Lower leg skin (tissue), 4 donors: ENCODE measurements around the gene ZNF524. TPM values are rescaled to one million over a fixed set of nuclear protein-coding genes. Genes with fewer than 3 reads are reported as not detected.
"Not testable (repeated sequence)": the region's sequence is repeated elsewhere in the genome, so short reads cannot be mapped to it uniquely, and the experiment has no call there.

ENCODE experiments used
- DNase-seq, 2 donors: peaks; one replicate each; pipeline ENCODE4 v3.0.0-alpha.2; 2019; ENCODE audit warnings: low spot score in 2 of 2
- H3K4me3 ChIP-seq: fragments of 200-600 bp; sonication (generic); 2 replicates; pipeline ENCODE4 v1.5.1; 2017; ENCODE audit warnings: mild to moderate bottlenecking, low read depth; ENCODE audit not compliant: poor library complexity, severe bottlenecking
- POLR2A ChIP-seq, 2 donors: fragments of 450-650 bp; IDR thresholded peaks; one replicate each; pipeline ENCODE4 v1.6.1; 2016 to 2017; ENCODE audit warnings: antibody characterized with exemption in 2 of 2, mild to moderate bottlenecking in 1 of 2, moderate library complexity in 1 of 2
- WGBS, 2 donors: methylation state at CpG; one replicate each; pipeline ENCODE4 v1.1.5; 2018; 5-methylcytosine and 5-hydroxymethylcytosine counted together
- intact Hi-C: fragments of 100-400 bp; cut with DNase I; formaldehyde crosslinking; loops from one replicate; pipeline ENCODE4 v1.15.0; 2023; ENCODE audit warnings: low total_unique reads
- total RNA-seq, 4 donors: library from RNA; depleted of rRNA; stranded (reverse); fragments of >200 nt; gene quantifications; one replicate each; pipeline ENCODE4 v1.1.0, GENCODE V29; 2016
- TF ChIP-seq, protein P1 (sequence below), 3 donors: fragments of 450-650 bp; IDR thresholded peaks; one replicate each; pipeline ENCODE4 v1.5.1; 2016; ENCODE audit warnings: antibody characterized with exemption in 3 of 3, mild to moderate bottlenecking in 3 of 3, moderate library complexity in 2 of 3

ZNF524 gene
- total RNA-seq, 4 donors from 2014 or later = 58.4 to 88.3 (median 78.3) TPM

DNA sequence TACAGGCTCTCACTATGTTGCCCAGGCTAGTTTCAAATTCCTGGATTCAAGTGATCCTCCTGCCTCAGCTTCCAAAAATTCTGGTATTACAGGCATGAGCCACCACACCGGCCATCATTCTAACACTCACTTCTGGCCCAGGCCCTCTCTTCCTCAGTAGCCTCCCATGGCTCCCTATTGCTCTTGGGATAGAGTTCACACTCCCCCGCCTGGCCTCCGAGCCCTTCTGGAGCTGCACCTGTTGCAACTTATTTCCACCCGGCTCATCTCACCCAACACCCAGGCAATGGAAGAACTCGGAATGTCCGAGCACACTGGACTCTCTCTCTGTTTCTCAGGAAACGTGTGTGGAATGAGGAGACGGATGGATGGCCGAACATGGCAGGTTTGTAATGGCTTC, 45.8 kb upstream of the ZNF524 start:
- no peak overlapping the region for H3K4me3 ChIP-seq
- TF ChIP-seq POLR2A (IDR thresholded peaks at IDR 0.05) = no peak
- 88 to 93% methylated on average over 9 of the region's 9 CpGs for WGBS, 2 donors
- DNase-seq = no peak
- intact Hi-C loops = no loop called here

DNA sequence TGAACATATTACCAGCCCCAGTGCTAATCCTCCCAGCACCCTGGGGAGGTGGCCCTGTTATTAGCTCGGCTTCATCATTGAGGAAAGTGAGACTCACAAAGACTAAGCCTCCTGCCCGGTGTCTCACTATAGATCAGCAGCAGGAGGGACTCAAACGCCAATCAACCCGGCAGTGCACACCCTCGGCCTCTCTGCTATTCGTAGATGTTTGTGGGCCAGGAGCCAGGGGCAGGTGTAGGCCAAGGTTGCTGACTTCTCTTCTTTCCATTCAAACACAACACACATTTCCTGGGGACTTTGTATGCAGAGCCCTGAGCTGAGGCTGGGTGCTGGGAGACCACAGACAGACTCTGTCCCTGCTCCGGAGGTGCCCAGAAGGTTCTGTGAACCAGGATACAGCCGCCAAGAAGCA, 45.3 kb upstream of the ZNF524 start:
- DNase-seq = no peak
- intact Hi-C loops = no loop called here
- H3K4me3 ChIP-seq = no peak overlapping the region
- WGBS, 2 donors = 58 to 74% methylated on average over 8 of the region's 8 CpGs
- TF ChIP-seq, protein P1, sequence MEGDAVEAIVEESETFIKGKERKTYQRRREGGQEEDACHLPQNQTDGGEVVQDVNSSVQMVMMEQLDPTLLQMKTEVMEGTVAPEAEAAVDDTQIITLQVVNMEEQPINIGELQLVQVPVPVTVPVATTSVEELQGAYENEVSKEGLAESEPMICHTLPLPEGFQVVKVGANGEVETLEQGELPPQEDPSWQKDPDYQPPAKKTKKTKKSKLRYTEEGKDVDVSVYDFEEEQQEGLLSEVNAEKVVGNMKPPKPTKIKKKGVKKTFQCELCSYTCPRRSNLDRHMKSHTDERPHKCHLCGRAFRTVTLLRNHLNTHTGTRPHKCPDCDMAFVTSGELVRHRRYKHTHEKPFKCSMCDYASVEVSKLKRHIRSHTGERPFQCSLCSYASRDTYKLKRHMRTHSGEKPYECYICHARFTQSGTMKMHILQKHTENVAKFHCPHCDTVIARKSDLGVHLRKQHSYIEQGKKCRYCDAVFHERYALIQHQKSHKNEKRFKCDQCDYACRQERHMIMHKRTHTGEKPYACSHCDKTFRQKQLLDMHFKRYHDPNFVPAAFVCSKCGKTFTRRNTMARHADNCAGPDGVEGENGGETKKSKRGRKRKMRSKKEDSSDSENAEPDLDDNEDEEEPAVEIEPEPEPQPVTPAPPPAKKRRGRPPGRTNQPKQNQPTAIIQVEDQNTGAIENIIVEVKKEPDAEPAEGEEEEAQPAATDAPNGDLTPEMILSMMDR (IDR thresholded peaks at IDR 0.05) = no peak
- TF ChIP-seq POLR2A (IDR thresholded peaks at IDR 0.05) = no peak

DNA sequence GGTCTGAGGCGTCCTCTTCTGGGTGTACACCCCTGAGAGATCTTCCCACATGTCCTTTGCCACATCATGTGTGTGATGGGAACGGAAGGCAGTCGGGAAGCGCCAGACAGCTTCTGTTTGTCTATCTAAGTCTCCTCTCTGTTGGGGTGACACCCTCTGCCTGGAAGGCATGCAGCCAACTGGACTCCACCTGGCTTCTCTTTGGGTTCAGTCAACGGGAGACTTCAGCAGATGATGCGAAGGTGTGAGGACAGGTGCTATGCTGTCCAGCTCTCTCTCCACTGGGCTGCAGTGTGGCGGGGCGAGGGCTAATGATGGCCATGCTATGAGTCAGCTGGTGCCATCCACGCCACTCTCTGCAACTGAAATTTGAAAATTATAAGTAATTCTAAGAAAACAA, 40.4 kb upstream of the ZNF524 start:
- TF ChIP-seq POLR2A (IDR thresholded peaks at IDR 0.05) = no peak
- TF ChIP-seq, protein P1 (IDR thresholded peaks at IDR 0.05) = no peak
- intact Hi-C loops = no loop called here
- H3K4me3 ChIP-seq = no peak overlapping the region
- WGBS, 2 donors = 70 to 77% methylated on average over 9 of the region's 9 CpGs
- no peak for DNase-seq

DNA sequence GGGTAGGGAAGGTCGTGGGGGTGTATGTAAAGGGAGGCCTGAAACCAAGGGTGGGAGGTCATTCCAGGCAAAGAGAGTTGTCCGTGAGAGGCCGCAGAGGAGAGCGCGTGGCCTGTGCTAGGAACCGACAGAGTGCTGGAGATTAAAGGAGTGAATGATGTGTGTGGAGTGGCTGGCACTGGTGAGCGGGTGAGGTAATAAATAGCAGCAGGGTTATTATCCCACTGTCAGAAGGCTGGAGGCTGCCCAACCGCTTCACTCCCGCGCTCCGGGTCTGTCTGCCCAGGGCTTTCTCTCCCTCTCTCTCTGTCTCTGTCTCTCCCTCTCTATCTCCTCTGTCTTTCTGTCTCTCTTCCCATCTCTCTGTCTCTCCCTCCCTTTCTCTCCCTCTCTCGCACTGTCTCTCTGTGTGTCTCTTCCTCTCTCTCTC, 36.8 kb upstream of the ZNF524 start:
- WGBS, 2 donors = 26 to 36% methylated on average over 12 of the region's 12 CpGs
- TF ChIP-seq, protein P1 (IDR thresholded peaks at IDR 0.05) = no peak
- TF ChIP-seq POLR2A (IDR thresholded peaks at IDR 0.05) = no peak
- intact Hi-C loops = no loop called here
- no peak for DNase-seq
- H3K4me3 ChIP-seq = no peak overlapping the region

DNA sequence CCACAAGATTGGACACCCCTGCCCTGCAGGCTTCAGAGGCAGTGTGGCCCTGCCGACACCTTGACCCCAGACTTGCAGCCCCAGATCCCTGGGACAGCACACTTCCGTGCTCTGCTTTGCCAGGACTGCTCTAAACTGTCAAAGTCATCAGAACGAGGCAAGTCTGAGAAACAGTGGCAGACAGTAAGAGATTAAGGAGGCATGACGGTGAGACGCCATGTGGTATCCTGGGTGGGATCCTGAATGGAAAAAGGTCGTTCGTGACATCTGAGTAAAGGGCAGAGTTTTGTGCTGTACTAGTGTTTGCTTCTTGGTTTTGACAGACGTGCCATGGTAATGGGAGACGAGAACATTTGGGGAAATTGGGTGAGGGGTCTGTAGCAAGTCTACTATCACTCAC, 33.3 kb upstream of the ZNF524 start:
- 35 to 39% methylated on average over 9 of the region's 9 CpGs for WGBS, 2 donors
- intact Hi-C loops = no loop called here
- TF ChIP-seq POLR2A (IDR thresholded peaks at IDR 0.05) = no peak
- TF ChIP-seq, protein P1 (IDR thresholded peaks at IDR 0.05) = no peak
- H3K4me3 ChIP-seq = no peak overlapping the region
- no peak for DNase-seq

DNA sequence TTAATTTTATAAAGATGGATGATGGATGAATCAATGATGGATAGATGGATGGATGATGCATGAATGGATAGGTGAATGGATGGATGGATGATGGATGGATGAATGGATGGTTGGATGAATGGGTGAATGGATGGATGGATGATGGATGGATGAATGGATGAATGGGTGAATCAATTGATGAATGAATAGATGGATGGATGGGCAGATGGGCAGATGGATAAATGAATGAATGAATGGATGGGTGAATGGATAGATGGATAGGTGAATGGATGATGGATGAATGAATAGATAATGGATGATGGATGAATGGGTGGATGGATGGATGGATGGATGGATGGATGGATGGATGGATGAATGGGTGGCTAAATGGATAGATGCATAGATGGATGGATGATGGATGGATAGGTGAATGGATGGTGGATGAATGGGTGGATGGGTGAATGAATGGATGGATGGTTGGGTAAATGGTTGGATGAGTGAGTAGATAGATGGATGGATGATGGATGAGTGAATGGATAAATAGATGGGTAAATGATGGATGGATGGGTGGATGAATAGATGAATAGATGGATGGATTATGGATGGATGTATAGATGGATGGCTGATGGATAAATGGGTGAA, 32.3 kb upstream of the ZNF524 start:
- no peak for DNase-seq
- intact Hi-C loops = no loop called here
- no peak overlapping the region for H3K4me3 ChIP-seq
- no peak for TF ChIP-seq POLR2A (IDR thresholded peaks at IDR 0.05)
- TF ChIP-seq, protein P1 (IDR thresholded peaks at IDR 0.05) = no peak

DNA sequence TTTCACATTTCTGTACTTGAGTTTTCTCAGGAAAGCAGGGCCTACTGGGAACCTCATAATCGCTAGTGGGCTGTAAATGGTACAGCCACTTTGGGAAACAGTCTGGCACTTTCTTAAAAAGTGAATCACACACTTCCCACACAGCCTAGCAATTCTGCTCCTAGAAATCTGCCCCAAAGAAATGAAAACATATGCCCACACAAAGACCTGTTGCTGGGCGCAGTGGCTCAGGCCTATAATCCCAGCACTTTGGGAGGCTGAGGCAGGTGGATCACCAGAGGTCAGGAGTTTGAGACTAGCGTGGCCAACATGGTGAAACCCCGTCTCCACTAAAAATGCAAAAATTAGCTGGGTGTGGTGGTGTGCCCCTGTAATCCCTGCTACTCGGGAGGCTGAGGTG, 30.6 kb upstream of the ZNF524 start:
- 90 to 94% methylated on average over 5 of the region's 5 CpGs for WGBS, 2 donors
- DNase-seq, H3K4me3 ChIP-seq, intact Hi-C loops: not testable (repeated sequence)

DNA sequence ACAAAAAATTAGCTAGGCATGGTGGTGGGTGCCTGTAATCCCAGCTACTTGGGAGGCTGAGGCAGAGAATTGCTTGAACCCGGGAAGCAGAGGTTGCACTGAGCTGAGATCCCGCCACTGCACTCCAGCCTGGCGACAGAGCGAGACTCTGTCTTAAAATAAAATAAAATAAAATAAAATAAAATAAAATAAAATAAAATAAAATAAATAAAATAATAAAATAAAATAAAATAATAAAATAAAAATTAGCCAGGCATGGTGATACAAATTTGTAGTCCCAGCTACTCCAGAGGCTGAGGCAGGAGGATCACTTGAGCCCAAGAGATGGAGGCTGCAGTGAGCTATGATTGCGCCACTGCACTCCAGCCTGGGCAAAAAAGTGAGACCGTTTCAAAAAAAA, 26.2 kb upstream of the ZNF524 start:
- 85 to 86% methylated on average over 6 of the region's 6 CpGs for WGBS, 2 donors
- H3K4me3 ChIP-seq, DNase-seq, intact Hi-C loops: not testable (repeated sequence)
